ENCODE data around the gene SIVA1. TPM values are rescaled to one million over a fixed set of nuclear protein-coding genes. Genes with fewer than 3 reads are reported as not detected.

The SIVA1 gene
- total RNA-seq, 2 experiments from 2014 or later, result 97.6 to 109 TPM

GRCh38 chr14:104772707-104773504, 20.0 kb downstream of the SIVA1 start:
- POLR2A ChIA-PET, result no interaction called here
- H3K27ac Mint-ChIP-seq, result no peak overlapping the region
- no peaks in the 10 kb centered on the region for H3K4me1 Mint-ChIP-seq (ENCODE audit: low read depth)

GRCh38 chr14:104773505-104774452, 20.8 kb downstream of the SIVA1 start:
- Mint-ChIP-seq H3K4me1 (ENCODE audit: low read depth) (no peaks in the 10 kb centered on the region), H3K4me3 (no peak overlapping the region), H3K27me3 (no peaks in the 10 kb centered on the region), H3K27ac (no peak overlapping the region), H3K36me3 (peaks cover 36% of the 10 kb centered on the region), H3K9me3 (peaks cover 4% of the 10 kb centered on the region)
- ChIA-PET CTCF (interaction anchor here (0.8 kb wide), 1 partner anchor 52 kb away, joined by 3 read pairs; no protein-coding TSS in a partner anchor), POLR2A (no interaction called here)
- intact Hi-C loops (cut with micrococcal nuclease), result no loop called here
- DNase-seq, result no peak

More at GRCh38 chr14:104772707-104773504, 20.0 kb downstream of the SIVA1 start:
- Mint-ChIP-seq H3K27me3 (no peaks in the 10 kb centered on the region), H3K36me3 (peaks cover 36% of the 10 kb centered on the region), H3K9me3 (peaks cover 4% of the 10 kb centered on the region), H3K4me3 (no peak overlapping the region)
- intact Hi-C loops (cut with micrococcal nuclease), result no loop called here
- CTCF ChIA-PET, result interaction anchor here (1.0 kb wide), 1 partner anchor 54 kb away, joined by 4 read pairs; no protein-coding TSS in a partner anchor
- no peak for DNase-seq

GRCh38 chr14:104774453-104775072, 21.6 kb downstream of the SIVA1 start:
- DNase-seq, result no peak
- ChIA-PET CTCF (interaction anchor here (0.8 kb wide), 1 partner anchor 51 kb away, joined by 3 read pairs; no protein-coding TSS in a partner anchor), POLR2A (no interaction called here)
- peaks cover 36% of the 10 kb centered on the region for H3K36me3 Mint-ChIP-seq
- intact Hi-C loops (cut with micrococcal nuclease), result no loop called here
- H3K4me1 Mint-ChIP-seq (ENCODE audit: low read depth), result no peaks in the 10 kb centered on the region
- no peak overlapping the region for H3K4me3 Mint-ChIP-seq
- no peaks in the 10 kb centered on the region for H3K27me3 Mint-ChIP-seq
- peaks cover 4% of the 10 kb centered on the region for H3K9me3 Mint-ChIP-seq
- no peak overlapping the region for H3K27ac Mint-ChIP-seq

- Mint-ChIP-seq H3K9me3 (peaks cover 4% of the 10 kb centered on the region), H3K27ac (no peak overlapping the region), H3K36me3 (peaks cover 31% of the 10 kb centered on the region), H3K4me1 (ENCODE audit: low read depth) (no peaks in the 10 kb centered on the region), H3K4me3 (no peak overlapping the region), H3K27me3 (no peaks in the 10 kb centered on the region)
- intact Hi-C loops (cut with micrococcal nuclease), result no loop called here
- ChIA-PET POLR2A (no interaction called here), CTCF (no interaction called here)
- no peak for DNase-seq
Measured at GRCh38 chr14:104775073-104775489, 22.1 kb downstream of the SIVA1 start.

GRCh38 chr14:104776481-104776880, 23.5 kb downstream of the SIVA1 start:
- ChIA-PET POLR2A (no interaction called here), CTCF (no interaction called here)
- intact Hi-C loops (cut with micrococcal nuclease), result no loop called here
- H3K27me3 Mint-ChIP-seq, result no peaks in the 10 kb centered on the region
- H3K27ac Mint-ChIP-seq, result no peak overlapping the region
- H3K9me3 Mint-ChIP-seq, result no peaks in the 10 kb centered on the region
- H3K4me1 Mint-ChIP-seq (ENCODE audit: low read depth), result no peaks in the 10 kb centered on the region
- DNase-seq, result no peak
- peaks cover 19% of the 10 kb centered on the region for H3K36me3 Mint-ChIP-seq
- H3K4me3 Mint-ChIP-seq, result no peak overlapping the region

GRCh38 chr14:104776961-104777807, 24.2 kb downstream of the SIVA1 start:
- Mint-ChIP-seq H3K27me3 (no peaks in the 10 kb centered on the region), H3K4me1 (ENCODE audit: low read depth) (no peaks in the 10 kb centered on the region), H3K36me3 (peaks cover 12% of the 10 kb centered on the region), H3K4me3 (no peak overlapping the region), H3K27ac (no peak overlapping the region), H3K9me3 (no peaks in the 10 kb centered on the region)
- intact Hi-C loops (cut with micrococcal nuclease), result no loop called here
- DNase-seq, result no peak
- CTCF ChIA-PET, result interaction anchor here (1.0 kb wide), 1 partner anchor 48 kb away, joined by 3 read pairs; no protein-coding TSS in a partner anchor
- POLR2A ChIA-PET, result no interaction called here

- ChIA-PET POLR2A (no interaction called here), CTCF (interaction anchor here (1.0 kb wide), 1 partner anchor 48 kb away, joined by 3 read pairs; no protein-coding TSS in a partner anchor)
- intact Hi-C loops (cut with micrococcal nuclease), result no loop called here
- Mint-ChIP-seq H3K4me1 (ENCODE audit: low read depth) (no peaks in the 10 kb centered on the region), H3K27ac (no peak overlapping the region), H3K36me3 (peaks cover 8% of the 10 kb centered on the region), H3K4me3 (no peak overlapping the region), H3K9me3 (no peaks in the 10 kb centered on the region), H3K27me3 (no peaks in the 10 kb centered on the region)
- DNase-seq, result no peak
Measured at GRCh38 chr14:104777808-104778249, 24.9 kb downstream of the SIVA1 start.

- DNase-seq, result no peak
- POLR2A ChIA-PET, result no interaction called here
- Mint-ChIP-seq H3K27ac (no peak overlapping the region), H3K4me3 (no peak overlapping the region), H3K9me3 (no peaks in the 10 kb centered on the region), H3K4me1 (ENCODE audit: low read depth) (no peaks in the 10 kb centered on the region), H3K36me3 (peaks cover 7% of the 10 kb centered on the region), H3K27me3 (no peaks in the 10 kb centered on the region)
- CTCF ChIA-PET, result interaction anchor here (0.8 to 1.9 kb wide), 2 partner anchors 8 to 10 kb away, joined by 5 to 8 read pairs; no protein-coding TSS in a partner anchor
- intact Hi-C loops (cut with micrococcal nuclease), result no loop called here
Measured at GRCh38 chr14:104778694-104779331, 25.9 kb downstream of the SIVA1 start.

GRCh38 chr14:104779776-104780512, 27.0 kb downstream of the SIVA1 start:
- H3K27me3 Mint-ChIP-seq, result no peaks in the 10 kb centered on the region
- no peak for DNase-seq
- H3K4me1 Mint-ChIP-seq (ENCODE audit: low read depth), result no peaks in the 10 kb centered on the region
- intact Hi-C loops (cut with micrococcal nuclease), result no loop called here
- H3K27ac Mint-ChIP-seq, result no peak overlapping the region
- no peaks in the 10 kb centered on the region for H3K9me3 Mint-ChIP-seq
- H3K4me3 Mint-ChIP-seq, result no peak overlapping the region
- POLR2A ChIA-PET, result no interaction called here
- H3K36me3 Mint-ChIP-seq, result peaks cover 7% of the 10 kb centered on the region
- CTCF ChIA-PET, result interaction anchor here (0.6 to 1.9 kb wide), 4 partner anchors 9 to 1044 kb away, joined by 3 to 8 read pairs (median 4); no protein-coding TSS in a partner anchor

- no peaks in the 10 kb centered on the region for H3K27me3 Mint-ChIP-seq
- CTCF ChIA-PET, result interaction anchor here (0.6 to 2.6 kb wide), 3 partner anchors 12 to 39 kb away, joined by 3 to 9 read pairs (median 4); no protein-coding TSS in a partner anchor
- intact Hi-C loops (cut with micrococcal nuclease), result no loop called here
- H3K4me3 Mint-ChIP-seq, result no peak overlapping the region
- peaks cover 7% of the 10 kb centered on the region for H3K36me3 Mint-ChIP-seq
- DNase-seq, result no peak
- H3K9me3 Mint-ChIP-seq, result no peaks in the 10 kb centered on the region
- no peaks in the 10 kb centered on the region for H3K4me1 Mint-ChIP-seq (ENCODE audit: low read depth)
- no peak overlapping the region for H3K27ac Mint-ChIP-seq
- POLR2A ChIA-PET, result no interaction called here
Measured at GRCh38 chr14:104780513-104781030, 27.6 kb downstream of the SIVA1 start.
